ENCODE measurements around the gene ARID2.

ARID2 gene

DNA sequence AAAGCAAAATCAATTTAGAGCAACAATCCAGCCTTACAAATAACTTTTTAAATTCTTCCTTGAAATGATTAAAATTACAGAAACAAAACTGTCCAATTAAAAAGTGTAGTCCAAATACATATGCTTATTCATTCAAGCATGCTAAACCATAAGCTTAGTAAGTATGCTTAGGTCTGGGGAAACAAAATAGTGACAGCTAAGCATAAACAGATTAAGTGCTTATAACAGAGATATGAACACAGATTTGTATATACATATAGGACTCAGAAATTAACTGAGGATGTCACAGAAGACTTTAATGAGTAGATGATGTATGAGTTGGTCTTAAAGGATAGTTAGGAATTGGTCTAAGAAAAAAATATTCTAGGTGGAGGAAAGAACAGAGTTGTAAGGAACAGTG, 219.0 kb downstream of the ARID2 start:
- FAIRE-seq (peak; percentile 6), DNase-seq (ENCODE audit: insufficient read length, low spot score) (no peak)
- TF ChIP-seq, protein P1, sequence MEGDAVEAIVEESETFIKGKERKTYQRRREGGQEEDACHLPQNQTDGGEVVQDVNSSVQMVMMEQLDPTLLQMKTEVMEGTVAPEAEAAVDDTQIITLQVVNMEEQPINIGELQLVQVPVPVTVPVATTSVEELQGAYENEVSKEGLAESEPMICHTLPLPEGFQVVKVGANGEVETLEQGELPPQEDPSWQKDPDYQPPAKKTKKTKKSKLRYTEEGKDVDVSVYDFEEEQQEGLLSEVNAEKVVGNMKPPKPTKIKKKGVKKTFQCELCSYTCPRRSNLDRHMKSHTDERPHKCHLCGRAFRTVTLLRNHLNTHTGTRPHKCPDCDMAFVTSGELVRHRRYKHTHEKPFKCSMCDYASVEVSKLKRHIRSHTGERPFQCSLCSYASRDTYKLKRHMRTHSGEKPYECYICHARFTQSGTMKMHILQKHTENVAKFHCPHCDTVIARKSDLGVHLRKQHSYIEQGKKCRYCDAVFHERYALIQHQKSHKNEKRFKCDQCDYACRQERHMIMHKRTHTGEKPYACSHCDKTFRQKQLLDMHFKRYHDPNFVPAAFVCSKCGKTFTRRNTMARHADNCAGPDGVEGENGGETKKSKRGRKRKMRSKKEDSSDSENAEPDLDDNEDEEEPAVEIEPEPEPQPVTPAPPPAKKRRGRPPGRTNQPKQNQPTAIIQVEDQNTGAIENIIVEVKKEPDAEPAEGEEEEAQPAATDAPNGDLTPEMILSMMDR (IDR thresholded peaks at IDR 0.05; ENCODE audit: insufficient read depth, missing control alignments) = no peak
